Hepatocyte (in vitro differentiated cells): ENCODE data around the gene CD9. TPM values are rescaled to one million over a fixed set of nuclear protein-coding genes. Genes with fewer than 3 reads are reported as not detected.

Experiments used
- DNase-seq: peaks from one replicate; pipeline ENCODE4 v3.0.0-alpha.2; 2016; ENCODE audit warnings: low spot score
- H2AFZ ChIP-seq: fragments of 200-600 bp; sonication (generic); 2 replicates; pipeline ENCODE4 v1.6.0; 2016; ENCODE audit warnings: antibody characterized with exemption, mild to moderate bottlenecking
- H3K27ac ChIP-seq: fragments of 200-600 bp; sonication (generic); 2 replicates; pipeline ENCODE4 v1.5.1; 2016; ENCODE audit warnings: mild to moderate bottlenecking
- H3K27me3 ChIP-seq: fragments of 200-600 bp; sonication (generic); 2 replicates; pipeline ENCODE4 v1.6.1; 2016
- H3K36me3 ChIP-seq: fragments of 200-600 bp; sonication (generic); replicated peaks from 2 replicates; pipeline ENCODE4 v1.5.1; 2016; ENCODE audit warnings: low read depth; ENCODE audit not compliant: insufficient read depth
- H3K4me1 ChIP-seq: fragments of 200-600 bp; sonication (generic); 2 replicates; pipeline ENCODE4 v1.5.1; 2016; ENCODE audit warnings: mild to moderate bottlenecking, moderate library complexity; ENCODE audit not compliant: insufficient read depth
- H3K4me2 ChIP-seq: fragments of 200-600 bp; sonication (generic); 2 replicates; pipeline ENCODE4 v1.6.0; 2016
- H3K4me3 ChIP-seq: fragments of 200-600 bp; sonication (generic); 2 replicates; pipeline ENCODE4 v1.5.1; 2016; ENCODE audit warnings: mild to moderate bottlenecking
- H3K79me2 ChIP-seq: fragments of 200-600 bp; sonication (generic); 2 replicates; pipeline ENCODE4 v1.6.0; 2017; ENCODE audit warnings: mild to moderate bottlenecking
- H3K9me2 ChIP-seq: fragments of 200-600 bp; sonication (generic); replicated peaks from 2 replicates; pipeline ENCODE4 v1.6.0; 2017; ENCODE audit warnings: mild to moderate bottlenecking; ENCODE audit not compliant: insufficient read depth
- H3K9me3 ChIP-seq: fragments of 200-600 bp; sonication (generic); 2 replicates; pipeline ENCODE4 v1.5.1; 2016; ENCODE audit warnings: low read depth, mild to moderate bottlenecking
- H4K20me1 ChIP-seq: fragments of 200-600 bp; sonication (generic); 2 replicates; pipeline ENCODE4 v1.6.0; 2016; ENCODE audit warnings: mild to moderate bottlenecking; ENCODE audit not compliant: insufficient read depth, poor library complexity, severe bottlenecking
- EZH2 ChIP-seq: fragments of 200-600 bp; sonication (generic); IDR thresholded peaks from 2 replicates; pipeline ENCODE4 v1.6.1; 2016; ENCODE audit warnings: antibody characterized with exemption, mild to moderate bottlenecking, borderline replicate concordance
- EZH2phosphoT487 ChIP-seq: fragments of 200-600 bp; sonication (generic); IDR thresholded peaks from one replicate; pipeline ENCODE4 v1.6.1; 2018; ENCODE audit warnings: antibody characterized with exemption, mild to moderate bottlenecking, low read depth, moderate library complexity; ENCODE audit not compliant: unreplicated experiment, severe bottlenecking
- WGBS: methylation state at CpG from one replicate; pipeline ENCODE4 v1.1.6; 2016; ENCODE audit warnings: low lambda C conversion rate; ENCODE audit errors: missing lambda C conversion rate; 5-methylcytosine and 5-hydroxymethylcytosine counted together
- polyA plus RNA-seq: library from polyadenylated mRNA; unstranded; fragments of >200 nt; fragmentation: Nextera tagmentation; extraction: Ambion mirVana; gene quantifications from 2 replicates; pipeline ENCODE4 v1.2.1, GENCODE V29; 2016
- total RNA-seq: library from RNA; depleted of rRNA; stranded (reverse); fragments of >200 nt; gene quantifications from 2 replicates; pipeline ENCODE4 v1.2.3, GENCODE V29; 2014
- TF ChIP-seq, protein P1 (sequence below): fragments of 200-600 bp; sonication (generic); IDR thresholded peaks from 2 replicates; pipeline ENCODE4 v1.5.1; 2016; ENCODE audit warnings: antibody characterized with exemption, mild to moderate bottlenecking; ENCODE audit not compliant: poor library complexity

CD9 gene, protein sequence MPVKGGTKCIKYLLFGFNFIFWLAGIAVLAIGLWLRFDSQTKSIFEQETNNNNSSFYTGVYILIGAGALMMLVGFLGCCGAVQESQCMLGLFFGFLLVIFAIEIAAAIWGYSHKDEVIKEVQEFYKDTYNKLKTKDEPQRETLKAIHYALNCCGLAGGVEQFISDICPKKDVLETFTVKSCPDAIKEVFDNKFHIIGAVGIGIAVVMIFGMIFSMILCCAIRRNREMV
- total RNA-seq = 117 and 139 TPM in 2 replicates
- 166 and 188 TPM in 2 replicates for polyA plus RNA-seq

DNA sequence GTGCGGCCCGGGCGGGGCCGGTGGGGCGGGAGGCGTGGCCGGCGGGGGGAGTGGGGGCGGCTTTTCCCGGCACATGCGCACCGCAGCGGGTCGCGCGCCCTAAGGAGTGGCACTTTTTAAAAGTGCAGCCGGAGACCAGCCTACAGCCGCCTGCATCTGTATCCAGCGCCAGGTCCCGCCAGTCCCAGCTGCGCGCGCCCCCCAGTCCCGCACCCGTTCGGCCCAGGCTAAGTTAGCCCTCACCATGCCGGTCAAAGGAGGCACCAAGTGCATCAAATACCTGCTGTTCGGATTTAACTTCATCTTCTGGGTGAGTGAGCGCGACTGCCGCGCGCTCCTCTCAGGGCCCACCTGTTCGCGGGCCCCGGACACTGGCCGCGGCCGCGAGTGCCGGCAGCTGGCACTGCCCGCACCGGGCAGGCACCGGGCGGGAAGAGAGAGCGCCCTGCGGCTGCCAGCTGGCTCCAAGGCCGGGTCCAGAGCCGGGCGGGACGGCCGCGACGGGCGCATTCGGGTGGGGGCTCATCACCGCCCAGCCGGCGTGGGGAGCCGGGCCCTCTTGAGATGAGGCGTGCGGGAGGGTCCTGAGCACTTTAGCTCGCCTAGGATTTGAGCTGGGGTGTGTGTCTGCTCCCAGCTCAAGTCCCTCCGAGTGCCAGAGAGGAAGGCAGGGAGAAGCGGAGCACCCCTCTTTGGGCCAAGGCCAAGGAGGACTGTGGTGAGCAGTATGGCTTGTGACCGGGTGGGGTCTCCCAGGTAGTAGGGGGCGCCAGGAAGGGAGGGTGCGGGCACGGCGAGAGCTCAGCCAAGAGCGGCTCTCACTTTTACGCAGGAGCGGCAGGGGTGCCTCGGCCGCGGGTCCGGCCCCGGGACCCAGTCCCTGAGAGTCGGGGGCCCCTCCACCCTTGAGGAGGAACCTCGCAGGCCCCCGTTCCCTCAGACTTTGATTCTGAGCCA lies at the start of gene CD9:
TSS of gene CD9 (plus strand) at position 145 of the 957 bp plus-strand sequence. CDS start at position 245, 100 bp downstream.
- WGBS = 2% methylated on average over 63 of the region's 81 CpGs
- H3K79me2 ChIP-seq = peaks cover 45% of the 10 kb centered on the region
- peaks cover 50% of the 10 kb centered on the region for H3K4me1 ChIP-seq
- peak within 1 kb of the TSS; percentile 92 for H3K4me2 ChIP-seq
- peak within 1 kb of the TSS; percentile 85 for H3K4me3 ChIP-seq
- TF ChIP-seq EZH2phosphoT487 (no peak), EZH2 (no peak)
- TF ChIP-seq, protein P1, sequence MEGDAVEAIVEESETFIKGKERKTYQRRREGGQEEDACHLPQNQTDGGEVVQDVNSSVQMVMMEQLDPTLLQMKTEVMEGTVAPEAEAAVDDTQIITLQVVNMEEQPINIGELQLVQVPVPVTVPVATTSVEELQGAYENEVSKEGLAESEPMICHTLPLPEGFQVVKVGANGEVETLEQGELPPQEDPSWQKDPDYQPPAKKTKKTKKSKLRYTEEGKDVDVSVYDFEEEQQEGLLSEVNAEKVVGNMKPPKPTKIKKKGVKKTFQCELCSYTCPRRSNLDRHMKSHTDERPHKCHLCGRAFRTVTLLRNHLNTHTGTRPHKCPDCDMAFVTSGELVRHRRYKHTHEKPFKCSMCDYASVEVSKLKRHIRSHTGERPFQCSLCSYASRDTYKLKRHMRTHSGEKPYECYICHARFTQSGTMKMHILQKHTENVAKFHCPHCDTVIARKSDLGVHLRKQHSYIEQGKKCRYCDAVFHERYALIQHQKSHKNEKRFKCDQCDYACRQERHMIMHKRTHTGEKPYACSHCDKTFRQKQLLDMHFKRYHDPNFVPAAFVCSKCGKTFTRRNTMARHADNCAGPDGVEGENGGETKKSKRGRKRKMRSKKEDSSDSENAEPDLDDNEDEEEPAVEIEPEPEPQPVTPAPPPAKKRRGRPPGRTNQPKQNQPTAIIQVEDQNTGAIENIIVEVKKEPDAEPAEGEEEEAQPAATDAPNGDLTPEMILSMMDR = no peak
- no peaks in the 10 kb centered on the region for H3K36me3 ChIP-seq
- H3K27ac ChIP-seq = peak within 1 kb of the TSS; percentile 93
- peak within 1 kb of the TSS; percentile 60 for H2AFZ ChIP-seq
- peak; percentile 82 for DNase-seq
- H3K9me2 ChIP-seq = no peaks in the 10 kb centered on the region
- H4K20me1 ChIP-seq = no peaks in the 10 kb centered on the region
- no peaks in the 10 kb centered on the region for H3K9me3 ChIP-seq
- no peaks in the 10 kb centered on the region for H3K27me3 ChIP-seq

DNA sequence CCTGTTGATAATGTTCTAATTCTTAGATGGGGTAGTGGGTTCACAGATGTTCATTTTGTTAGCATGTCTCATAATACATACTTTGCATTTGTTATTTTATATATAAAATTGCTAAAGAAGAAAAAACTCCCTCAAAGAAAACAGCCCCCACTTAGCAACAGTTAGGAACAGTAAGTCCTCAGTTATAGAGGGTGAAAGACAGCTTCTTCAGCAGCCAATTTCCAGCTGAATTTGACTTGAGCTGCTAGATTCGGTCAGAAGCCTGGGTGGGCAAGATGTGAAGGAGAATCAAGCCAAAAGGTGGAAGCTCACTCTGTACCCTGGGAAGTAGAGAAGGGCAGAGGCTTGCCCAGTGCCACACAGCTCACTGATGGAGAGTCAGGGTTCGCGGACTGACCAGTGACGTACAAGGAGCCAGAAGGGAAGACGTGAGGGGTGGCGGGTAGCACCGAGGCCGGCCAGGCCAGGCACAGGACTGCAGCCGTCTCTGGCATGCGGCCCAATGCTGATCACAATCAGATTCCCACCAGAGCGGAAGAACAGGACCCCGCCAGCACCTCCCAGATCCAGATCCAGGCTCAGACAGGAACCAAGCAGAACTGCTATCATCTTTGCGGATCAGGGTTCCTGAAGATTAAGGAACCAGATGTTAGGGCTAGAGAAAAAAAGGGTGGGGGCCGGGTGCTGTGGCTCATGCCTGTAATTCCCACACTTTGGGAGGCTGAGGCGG lies 45.3 kb upstream of the CD9 start:
- Histone ChIP-seq H3K4me2 (no peak overlapping the region), H3K27me3 (no peaks in the 10 kb centered on the region)
- 80% methylated on average over 15 of the region's 15 CpGs for WGBS

GRCh38 chr12:6157482-6157881 lies 42.7 kb upstream of the CD9 start:
- Histone ChIP-seq H3K9me3 (no peaks in the 10 kb centered on the region), H3K36me3 (no peaks in the 10 kb centered on the region), H3K27me3 (no peaks in the 10 kb centered on the region), H3K4me1 (peaks cover 12% of the 10 kb centered on the region), H2AFZ (no peak overlapping the region), H3K79me2 (no peaks in the 10 kb centered on the region), H3K4me2 (peak overlapping the region; percentile 41), H4K20me1 (no peaks in the 10 kb centered on the region), H3K27ac (no peak overlapping the region), H3K9me2 (no peaks in the 10 kb centered on the region), H3K4me3 (no peak overlapping the region)
- 95% methylated on average over 4 of the region's 4 CpGs for WGBS
- no peak for DNase-seq
- no peak for TF ChIP-seq EZH2phosphoT487
- TF ChIP-seq EZH2 = no peak
- TF ChIP-seq, protein P1 = no peak

More for the DNA sequence above, 45.3 kb upstream of the CD9 start:
- Histone ChIP-seq H3K79me2 (no peaks in the 10 kb centered on the region), H3K4me1 (peaks cover 12% of the 10 kb centered on the region), H3K27ac (no peak overlapping the region), H2AFZ (no peak overlapping the region), H3K4me3 (no peak overlapping the region), H3K9me3 (no peaks in the 10 kb centered on the region), H3K36me3 (no peaks in the 10 kb centered on the region), H3K9me2 (no peaks in the 10 kb centered on the region), H4K20me1 (no peaks in the 10 kb centered on the region)
- TF ChIP-seq, protein P1 = no peak
- TF ChIP-seq EZH2 = no peak
- no peak for TF ChIP-seq EZH2phosphoT487
- no peak for DNase-seq
